Colonic mucosa (tissue), 4 donors: ENCODE results near the gene ZNF41. TPM values are rescaled to one million over a fixed set of nuclear protein-coding genes. Genes with fewer than 3 reads are reported as not detected.
A peak's percentile ranks its signal among the peaks of the same experiment; 100 is the strongest.

Experiments used
- DNase-seq: peaks from one replicate; pipeline ENCODE4 v3.0.0-alpha.2; 2020
- H3K27ac ChIP-seq: fragments of 200-600 bp; one replicate; pipeline ENCODE4 v1.8.0; 2021
- H3K27me3 ChIP-seq: fragments of 200-600 bp; one replicate; pipeline ENCODE4 v1.8.0; 2021
- H3K36me3 ChIP-seq: fragments of 200-600 bp; one replicate; pipeline ENCODE4 v1.8.0; 2021
- H3K4me1 ChIP-seq: fragments of 200-600 bp; one replicate; pipeline ENCODE4 v1.8.0; 2021; ENCODE audit warnings: mild to moderate bottlenecking
- H3K4me3 ChIP-seq: fragments of 200-600 bp; one replicate; pipeline ENCODE4 v1.8.0; 2021
- H3K9ac ChIP-seq, 2 donors: one replicate each; pipeline ENCODE4 v1.7.0; 2013; ENCODE audit warnings: control low read depth in 2 of 2, low read depth in 2 of 2, low read length in 2 of 2
- H3K9me3 ChIP-seq: fragments of 200-600 bp; one replicate; pipeline ENCODE4 v1.8.0; 2021
- CTCF ChIP-seq: fragments of 200-600 bp; IDR thresholded peaks from one replicate; pipeline ENCODE4 v1.8.0; 2022; ENCODE audit warnings: antibody characterized with exemption, mild to moderate bottlenecking
- intact Hi-C: fragments of 100-400 bp; cut with DNase I; formaldehyde crosslinking; loops from one replicate; pipeline ENCODE4 v1.14.1; 2022
- total RNA-seq, 2 donors: library from RNA; stranded (reverse); fragmentation: NEBNext Ultra II Directional in 1 of 2; extraction: Animal tissue kit (Norgen Biotek cat#: 25700) in 1 of 2; gene quantifications; one replicate each; pipeline ENCODE4 v1.2.1, GENCODE V29; 2021
- donor health status: healthy.
- donor health status: DM: no; HTN: no; CAD: no.
- donor health status: DM: no; HTN: no; CAD: no.

Gene ZNF41
- 10 to 100 TPM in 1 of 2 donors, 1 to 10 TPM in 1; 8.3 to 10.3 TPM for total RNA-seq

GRCh38 chrX:47482512-47483305 is at the start of gene ZNF41:
Gene ZNF41 (minus strand): TSS chrX:47483222. CDS start chrX:47467481, 15,741 bp downstream.
- no peaks in the 10 kb centered on the region for H3K4me1 ChIP-seq
- H3K27ac ChIP-seq: peak within 1 kb of the TSS; percentile 89
- no peaks in the 10 kb centered on the region for H3K27me3 ChIP-seq
- no peak for TF ChIP-seq CTCF
- no peaks in the 10 kb centered on the region for H3K9me3 ChIP-seq
- peak; percentile 74 for DNase-seq
- H3K36me3 ChIP-seq: no peaks in the 10 kb centered on the region
- intact Hi-C loops: no loop called here
- peak within 1 kb of the TSS; percentile 70 to 77 for H3K9ac ChIP-seq
- H3K4me3 ChIP-seq: peak within 1 kb of the TSS; percentile 55

- TF ChIP-seq CTCF: no peak
- no peak overlapping the region for H3K9ac ChIP-seq
- H3K4me1 ChIP-seq: no peaks in the 10 kb centered on the region
- no peak for DNase-seq
- H3K27me3 ChIP-seq: no peaks in the 10 kb centered on the region
- H3K36me3 ChIP-seq: no peaks in the 10 kb centered on the region
- H3K27ac ChIP-seq: no peak overlapping the region
- no peak overlapping the region for H3K4me3 ChIP-seq
- intact Hi-C loops: no loop called here
- no peaks in the 10 kb centered on the region for H3K9me3 ChIP-seq
Observed at GRCh38 chrX:47530049-47530448, 47.0 kb upstream of the ZNF41 start.

- DNase-seq: no peak
- Histone ChIP-seq H3K4me1 (no peaks in the 10 kb centered on the region), H3K27me3 (no peaks in the 10 kb centered on the region), H3K36me3 (no peaks in the 10 kb centered on the region), H3K27ac (no peak overlapping the region), H3K9ac (no peak overlapping the region), H3K9me3 (no peaks in the 10 kb centered on the region), H3K4me3 (no peak overlapping the region)
- intact Hi-C loops: loop anchor here (10.0 kb wide), 1 partner anchor 335 kb away; the partner anchor contains the start of gene UBA1
- no peak for TF ChIP-seq CTCF
Observed at GRCh38 chrX:47529548-47529947, 46.5 kb upstream of the ZNF41 start.

GRCh38 chrX:47523713-47524166 is 40.7 kb upstream of the ZNF41 start:
- Histone ChIP-seq H3K4me1 (no peaks in the 10 kb centered on the region), H3K36me3 (no peaks in the 10 kb centered on the region), H3K4me3 (peak overlapping the region; percentile 55), H3K27ac (no peak overlapping the region), H3K27me3 (no peaks in the 10 kb centered on the region), H3K9ac (peak overlapping the region; percentile 38 to 44), H3K9me3 (no peaks in the 10 kb centered on the region)
- no peak for TF ChIP-seq CTCF
- DNase-seq: no peak
- intact Hi-C loops: loop anchor here (10.0 kb wide), 1 partner anchor 329 kb away; the partner anchor contains the start of gene UBA1

- peak overlapping the region in 1 of 2 donors; percentile 44 for H3K9ac ChIP-seq
- no peaks in the 10 kb centered on the region for H3K9me3 ChIP-seq
- intact Hi-C loops: loop anchor here (10.0 kb wide), 1 partner anchor 328 kb away; the partner anchor contains the start of gene UBA1
- H3K4me3 ChIP-seq: peak overlapping the region; percentile 55
- no peaks in the 10 kb centered on the region for H3K4me1 ChIP-seq
- H3K27me3 ChIP-seq: no peaks in the 10 kb centered on the region
- TF ChIP-seq CTCF: peak; percentile 54
- H3K36me3 ChIP-seq: no peaks in the 10 kb centered on the region
- H3K27ac ChIP-seq: no peak overlapping the region
- DNase-seq: peak; percentile 83
Observed at GRCh38 chrX:47523297-47523696, 40.3 kb upstream of the ZNF41 start.
